NCI-H446 treated with DMSO at 0.1 percent for 48 hours (cell line): ENCODE results near the gene SLCO3A1.
"Not testable (repeated sequence)": the region's sequence is repeated elsewhere in the genome, so short reads cannot be mapped to it uniquely, and the experiment has no call there.

ENCODE experiments used
- DNase-seq: peaks from one replicate; lab custom pipeline; 2025; lab: John Stamatoyannopoulos, UW

Gene SLCO3A1

GRCh38 chr15:92035551-92035950, 182.0 kb downstream of the SLCO3A1 start:
- DNase-seq = no peak

DNA sequence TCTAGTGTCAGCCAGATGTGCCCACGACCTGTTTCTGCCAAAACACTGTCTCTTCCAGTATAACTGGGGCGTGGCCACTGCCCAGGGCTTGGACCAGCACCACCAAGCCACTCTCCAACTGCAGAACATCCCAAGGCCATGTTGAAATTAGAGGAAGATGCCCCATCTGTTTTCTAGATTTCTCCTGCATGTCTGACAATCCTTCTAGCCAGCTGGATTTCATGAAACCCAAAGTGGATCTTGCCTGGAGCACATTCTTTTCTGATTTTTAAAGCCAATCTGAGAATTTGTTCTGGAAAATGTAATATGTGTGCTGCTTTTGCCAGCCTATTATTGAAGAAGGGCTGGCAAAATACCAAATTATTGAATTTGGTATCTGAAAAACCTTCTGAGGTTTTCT, 182.5 kb downstream of the SLCO3A1 start:
- DNase-seq = no peak

GRCh38 chr15:92037491-92037890, 184.0 kb downstream of the SLCO3A1 start:
- no peak for DNase-seq

GRCh38 chr15:92040350-92040749, 186.8 kb downstream of the SLCO3A1 start:
- no peak for DNase-seq

DNA sequence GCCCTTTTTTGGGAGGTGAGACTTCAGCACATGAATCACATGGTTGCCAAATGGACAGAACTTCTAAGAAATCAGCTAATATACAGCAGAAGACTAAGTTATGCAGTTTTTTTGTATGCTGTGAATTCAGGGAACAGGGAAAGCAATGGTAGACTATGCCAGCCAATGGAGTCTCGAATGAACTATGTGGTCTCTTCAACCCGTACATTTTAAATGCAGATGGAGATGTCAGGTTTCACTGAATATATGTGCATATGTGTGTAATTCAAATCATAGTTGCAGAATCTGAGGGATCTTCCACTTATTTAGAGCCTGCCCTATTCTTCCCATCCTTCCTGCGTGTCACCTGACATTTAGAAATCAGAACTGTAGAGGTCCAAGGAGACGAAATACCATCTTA, 187.9 kb downstream of the SLCO3A1 start:
- DNase-seq = no peak

DNA sequence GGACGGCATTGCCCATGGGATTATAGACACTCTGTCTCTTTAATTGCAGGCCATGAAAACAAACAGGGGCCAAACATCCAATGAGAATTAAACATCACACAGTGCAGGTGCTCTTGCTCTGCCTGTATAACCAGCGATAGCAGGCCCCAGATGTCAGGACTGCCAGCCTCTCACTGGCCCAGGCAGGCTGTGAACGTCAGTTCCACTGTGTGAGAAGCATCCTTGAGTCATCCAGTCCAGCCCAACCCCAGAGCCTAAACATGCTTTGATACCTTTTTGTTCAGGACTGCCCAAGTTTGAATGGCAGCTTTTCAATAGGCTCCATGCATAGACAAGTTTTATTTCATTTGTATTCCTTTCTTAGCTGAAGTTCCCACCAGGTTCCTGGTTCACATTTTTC, 189.8 kb downstream of the SLCO3A1 start:
- no peak for DNase-seq

DNA sequence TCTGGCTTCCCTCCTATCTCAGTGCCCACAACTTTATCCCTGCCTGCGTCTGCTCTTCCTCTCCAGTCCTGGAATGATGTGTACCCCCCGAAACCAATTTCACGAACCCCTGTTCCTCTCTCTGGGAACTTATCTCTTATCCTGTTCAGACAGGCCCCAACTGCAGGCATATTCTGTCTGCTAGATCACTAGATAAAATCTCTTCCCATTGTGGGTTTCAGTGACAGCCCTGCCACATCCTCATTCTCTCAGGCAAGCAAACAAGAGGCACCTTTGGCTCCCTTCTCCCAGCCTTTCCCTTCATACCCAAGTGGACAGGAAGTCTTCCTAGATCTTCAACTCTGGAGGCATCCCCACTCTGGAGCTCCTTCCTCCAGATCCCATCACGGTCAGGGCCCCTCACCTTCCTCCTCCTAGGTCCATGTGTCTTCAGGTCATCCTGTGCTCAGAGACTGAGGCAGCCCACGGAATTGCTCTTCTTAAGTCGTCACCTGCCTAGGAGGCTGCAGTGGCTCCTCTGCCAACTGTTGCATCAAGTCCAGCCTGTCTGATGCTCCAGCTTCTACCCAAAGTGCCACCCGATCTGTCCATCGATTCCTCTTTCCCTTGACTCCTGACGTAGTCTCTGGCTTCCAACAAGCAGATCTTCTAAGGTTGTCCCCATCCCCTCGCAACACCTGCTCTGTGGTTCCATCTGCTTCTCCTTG, 190.8 kb downstream of the SLCO3A1 start:
- no peak for DNase-seq

DNA sequence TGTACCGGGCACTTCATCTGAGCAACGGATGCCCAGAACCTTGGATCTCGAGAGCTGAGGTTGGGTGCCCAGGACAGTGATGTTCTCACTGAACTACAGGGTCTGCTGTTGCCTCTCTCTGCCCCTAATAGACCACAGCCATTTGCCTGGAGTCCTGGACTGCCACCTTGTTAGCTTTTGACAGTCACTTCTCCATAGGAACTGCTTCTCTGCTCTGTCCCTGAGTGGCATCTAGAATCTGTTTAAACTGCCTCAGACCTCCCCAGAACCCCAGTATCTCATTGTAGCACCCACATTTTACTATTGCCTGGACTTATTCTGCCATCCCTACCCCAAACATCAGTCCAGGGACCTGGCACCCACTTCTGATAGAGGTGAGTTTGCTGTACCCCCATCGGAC, 194.4 kb downstream of the SLCO3A1 start:
- DNase-seq = no peak

DNA sequence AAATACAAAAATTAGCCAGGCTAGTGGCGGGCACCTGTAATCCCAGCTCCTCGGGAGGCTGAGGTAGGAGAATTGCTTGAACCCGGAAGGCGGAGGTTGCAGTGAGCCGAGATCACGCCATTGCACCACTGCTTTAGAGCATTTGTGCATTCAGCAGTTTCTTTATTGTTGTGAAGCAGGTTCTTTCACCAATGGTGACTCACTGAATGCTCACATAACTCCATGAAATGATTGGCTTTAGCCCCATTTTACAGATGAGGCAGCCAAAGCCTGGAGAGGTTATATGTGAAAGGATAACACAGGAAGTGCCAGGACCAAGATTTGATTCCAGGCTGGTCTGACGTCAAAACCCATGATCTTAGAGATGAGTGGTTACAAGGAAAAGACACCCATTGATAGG, 195.2 kb downstream of the SLCO3A1 start:
- no peak for DNase-seq

DNA sequence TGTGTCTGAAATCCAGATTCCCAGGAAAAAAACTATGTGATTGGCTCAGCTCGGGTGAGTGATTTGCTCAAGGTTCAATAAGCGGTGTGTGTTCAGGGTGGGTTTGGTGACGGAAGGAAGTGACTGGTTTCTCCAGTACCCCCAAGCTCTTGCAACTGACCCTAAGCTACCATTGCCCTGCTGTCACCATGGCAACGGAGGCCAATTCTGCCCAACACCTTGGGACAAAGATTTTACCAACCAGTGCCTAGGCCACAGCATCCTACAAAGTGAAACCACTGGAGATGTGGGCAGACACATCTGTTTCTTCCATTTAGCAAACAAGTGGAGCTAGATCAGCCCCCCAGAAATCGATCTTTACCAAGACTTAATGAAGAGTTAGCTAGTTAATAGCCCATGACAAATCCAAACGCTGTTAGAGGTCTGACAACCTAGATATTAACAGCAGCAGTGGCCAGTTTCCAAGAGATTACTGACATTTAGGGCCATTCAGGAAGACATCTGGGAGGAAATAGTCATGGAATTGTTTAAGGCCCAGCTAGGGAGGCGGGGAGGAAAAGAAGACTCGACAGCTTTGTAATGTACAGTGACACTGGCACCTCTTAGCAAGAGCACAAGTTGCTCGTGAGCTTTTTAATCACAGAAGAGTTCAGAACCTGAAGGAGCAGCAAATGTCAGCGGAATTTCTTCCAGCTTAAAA, 195.9 kb downstream of the SLCO3A1 start:
- DNase-seq = no peak

- DNase-seq = no peak
Measured at GRCh38 chr15:92050220-92050898, 196.9 kb downstream of the SLCO3A1 start.

- DNase-seq = no peak
Measured at GRCh38 chr15:92051716-92052115, 198.2 kb downstream of the SLCO3A1 start.

GRCh38 chr15:92053753-92054316, 200.3 kb downstream of the SLCO3A1 start:
- no peak for DNase-seq

DNA sequence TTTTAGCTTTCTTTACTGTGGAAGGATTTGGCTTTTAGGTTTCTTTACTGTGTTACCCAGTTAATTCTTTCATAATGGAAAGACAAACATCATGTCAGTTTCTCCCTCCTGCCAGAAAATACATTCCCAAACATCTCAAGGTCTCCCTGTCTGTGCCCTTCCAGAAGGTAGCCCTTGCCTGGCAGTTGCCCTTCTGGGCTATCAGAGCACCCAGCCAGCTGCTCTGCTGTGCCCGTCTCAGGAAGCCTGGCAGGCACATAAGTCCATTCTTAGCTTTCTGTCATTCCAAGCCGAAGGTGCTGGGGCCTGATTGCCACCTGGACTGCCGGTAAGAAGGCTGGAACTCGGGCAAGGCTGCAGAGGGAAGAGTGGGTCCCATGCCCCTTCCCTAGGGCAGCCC, 203.4 kb downstream of the SLCO3A1 start:
- no peak for DNase-seq

- DNase-seq = no peak
Measured at GRCh38 chr15:92059036-92059970, 205.8 kb downstream of the SLCO3A1 start.

DNA sequence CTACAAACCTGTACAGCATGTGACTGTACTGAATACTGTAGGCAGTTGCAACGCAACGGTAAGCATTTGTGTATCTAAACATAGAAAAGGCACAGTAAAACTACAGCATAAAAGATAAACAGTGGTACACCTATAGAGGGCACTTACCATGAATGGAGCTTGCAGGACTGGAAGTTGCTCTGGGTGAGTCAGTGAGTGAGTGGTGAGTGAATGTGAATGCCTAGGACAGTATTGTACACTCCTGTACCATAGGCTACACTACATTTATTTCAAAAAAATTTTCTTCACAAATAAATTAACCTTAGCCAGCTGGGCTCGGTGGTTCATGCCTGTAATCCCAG, 206.4 kb downstream of the SLCO3A1 start:
- not testable (repeated sequence) for DNase-seq

- DNase-seq = no peak
Measured at GRCh38 chr15:92061511-92062195, 208.1 kb downstream of the SLCO3A1 start.

- DNase-seq = no peak
Measured at GRCh38 chr15:92062505-92062904, 209.0 kb downstream of the SLCO3A1 start.

DNA sequence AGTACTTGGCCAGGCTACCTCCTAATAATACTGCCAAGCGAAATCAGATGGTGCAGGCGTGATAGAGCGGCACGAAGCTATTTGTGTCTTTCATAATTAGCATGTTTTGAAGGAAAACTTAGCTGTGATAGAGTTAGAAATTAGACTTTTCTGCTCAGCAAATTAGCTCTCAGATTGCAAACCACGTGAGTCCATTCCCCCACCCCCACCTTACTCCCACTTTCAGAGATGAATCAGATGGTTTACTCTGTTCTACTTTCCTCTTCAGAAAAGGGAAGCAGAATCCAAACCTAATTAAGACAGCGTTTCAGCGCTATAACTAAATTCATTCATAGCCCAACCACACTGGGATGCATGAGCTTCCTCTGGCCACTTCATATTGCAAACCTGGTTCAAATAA, 214.6 kb downstream of the SLCO3A1 start:
- DNase-seq = no peak

- DNase-seq = no peak
Measured at GRCh38 chr15:92069308-92070250, 216.1 kb downstream of the SLCO3A1 start.
